ENCODE data around the gene TMEM52.

The TMEM52 gene

GRCh38 chr1:1942753-1943656 lies 23.9 kb upstream of the TMEM52 start:
- Histone ChIP-seq H3K27ac (ENCODE audit: poor library complexity, severe bottlenecking) (no peak overlapping the region), H3K27me3 (ENCODE audit: insufficient read depth, poor library complexity, severe bottlenecking) (no peaks in the 10 kb centered on the region), H3K36me3 (ENCODE audit: low read depth) (no peaks in the 10 kb centered on the region), H3K9me3 (ENCODE audit: severe bottlenecking) (no peaks in the 10 kb centered on the region), H3K4me3 (ENCODE audit: severe bottlenecking) (no peak overlapping the region), H3K4me1 (ENCODE audit: insufficient read depth, poor library complexity, severe bottlenecking) (no peaks in the 10 kb centered on the region)
- ATAC-seq (ENCODE audit: low read depth): no peak
- TF ChIP-seq CTCF (IDR thresholded peaks at IDR 0.05; ENCODE audit: poor library complexity, severe bottlenecking): no peak
- DNase-seq (ENCODE audit: low spot score): peak; percentile 58

GRCh38 chr1:1941868-1942752 lies 23.0 kb upstream of the TMEM52 start:
- Histone ChIP-seq H3K9me3 (ENCODE audit: severe bottlenecking) (no peaks in the 10 kb centered on the region), H3K4me3 (ENCODE audit: severe bottlenecking) (no peak overlapping the region), H3K27me3 (ENCODE audit: insufficient read depth, poor library complexity, severe bottlenecking) (no peaks in the 10 kb centered on the region), H3K27ac (ENCODE audit: poor library complexity, severe bottlenecking) (no peak overlapping the region), H3K4me1 (ENCODE audit: insufficient read depth, poor library complexity, severe bottlenecking) (no peaks in the 10 kb centered on the region), H3K36me3 (ENCODE audit: low read depth) (no peaks in the 10 kb centered on the region)
- DNase-seq (ENCODE audit: low spot score) (no peak), ATAC-seq (ENCODE audit: low read depth) (no peak)
- no peak for TF ChIP-seq CTCF (IDR thresholded peaks at IDR 0.05; ENCODE audit: poor library complexity, severe bottlenecking)

GRCh38 chr1:1941211-1941841 lies 22.2 kb upstream of the TMEM52 start:
- Histone ChIP-seq H3K36me3 (ENCODE audit: low read depth) (no peaks in the 10 kb centered on the region), H3K4me1 (ENCODE audit: insufficient read depth, poor library complexity, severe bottlenecking) (no peaks in the 10 kb centered on the region), H3K27ac (ENCODE audit: poor library complexity, severe bottlenecking) (no peak overlapping the region), H3K27me3 (ENCODE audit: insufficient read depth, poor library complexity, severe bottlenecking) (no peaks in the 10 kb centered on the region), H3K4me3 (ENCODE audit: severe bottlenecking) (no peak overlapping the region), H3K9me3 (ENCODE audit: severe bottlenecking) (no peaks in the 10 kb centered on the region)
- DNase-seq (ENCODE audit: low spot score) (no peak), ATAC-seq (ENCODE audit: low read depth) (no peak)
- TF ChIP-seq CTCF (IDR thresholded peaks at IDR 0.05; ENCODE audit: poor library complexity, severe bottlenecking): no peak

GRCh38 chr1:1940123-1940425 lies 21.0 kb upstream of the TMEM52 start:
- no peak for TF ChIP-seq CTCF (IDR thresholded peaks at IDR 0.05; ENCODE audit: poor library complexity, severe bottlenecking)
- no peaks in the 10 kb centered on the region for H3K27me3 ChIP-seq (ENCODE audit: insufficient read depth, poor library complexity, severe bottlenecking)
- DNase-seq (ENCODE audit: low spot score) (no peak), ATAC-seq (ENCODE audit: low read depth) (no peak)
- no peaks in the 10 kb centered on the region for H3K4me1 ChIP-seq (ENCODE audit: insufficient read depth, poor library complexity, severe bottlenecking)
- H3K27ac ChIP-seq (ENCODE audit: poor library complexity, severe bottlenecking): no peak overlapping the region
- no peaks in the 10 kb centered on the region for H3K9me3 ChIP-seq (ENCODE audit: severe bottlenecking)
- H3K36me3 ChIP-seq (ENCODE audit: low read depth): no peaks in the 10 kb centered on the region
- H3K4me3 ChIP-seq (ENCODE audit: severe bottlenecking): no peak overlapping the region
